Activated naive CD8-positive, alpha-beta T cell treated with anti-CD3 and anti-CD28 coated beads, Interleukin-2, amount 50 U/mL, for 24 hours (primary cell): ENCODE data around the gene AHCY.
"Not testable (repeated sequence)": the region's sequence is repeated elsewhere in the genome, so short reads cannot be mapped to it uniquely, and the experiment has no call there.

Source experiments
- ATAC-seq: fragments of 150-1000 bp; cut with Tn5 transposase; one replicate; pipeline ENCODE4 v1.10.0; 2021
- DNase-seq: peaks from one replicate; pipeline ENCODE4 v3.0.0; 2021
- H3K27ac Mint-ChIP-seq: one replicate; pipeline ENCODE4 v1.8.0; 2021; ENCODE audit warnings: mild to moderate bottlenecking, mixed read lengths
- H3K27me3 Mint-ChIP-seq: one replicate; pipeline ENCODE4 v1.8.0; 2021; ENCODE audit warnings: mixed read lengths
- H3K36me3 Mint-ChIP-seq: one replicate; pipeline ENCODE4 v1.8.0; 2021; ENCODE audit warnings: low read depth, mixed read lengths
- H3K4me1 Mint-ChIP-seq: one replicate; pipeline ENCODE4 v1.8.0; 2021; ENCODE audit warnings: mixed read lengths
- H3K4me3 Mint-ChIP-seq: one replicate; pipeline ENCODE4 v1.8.0; 2021; ENCODE audit warnings: mild to moderate bottlenecking, moderate library complexity, mixed read lengths
- H3K9me3 Mint-ChIP-seq: one replicate; pipeline ENCODE4 v1.8.0; 2021; ENCODE audit warnings: mixed read lengths

The AHCY gene

DNA sequence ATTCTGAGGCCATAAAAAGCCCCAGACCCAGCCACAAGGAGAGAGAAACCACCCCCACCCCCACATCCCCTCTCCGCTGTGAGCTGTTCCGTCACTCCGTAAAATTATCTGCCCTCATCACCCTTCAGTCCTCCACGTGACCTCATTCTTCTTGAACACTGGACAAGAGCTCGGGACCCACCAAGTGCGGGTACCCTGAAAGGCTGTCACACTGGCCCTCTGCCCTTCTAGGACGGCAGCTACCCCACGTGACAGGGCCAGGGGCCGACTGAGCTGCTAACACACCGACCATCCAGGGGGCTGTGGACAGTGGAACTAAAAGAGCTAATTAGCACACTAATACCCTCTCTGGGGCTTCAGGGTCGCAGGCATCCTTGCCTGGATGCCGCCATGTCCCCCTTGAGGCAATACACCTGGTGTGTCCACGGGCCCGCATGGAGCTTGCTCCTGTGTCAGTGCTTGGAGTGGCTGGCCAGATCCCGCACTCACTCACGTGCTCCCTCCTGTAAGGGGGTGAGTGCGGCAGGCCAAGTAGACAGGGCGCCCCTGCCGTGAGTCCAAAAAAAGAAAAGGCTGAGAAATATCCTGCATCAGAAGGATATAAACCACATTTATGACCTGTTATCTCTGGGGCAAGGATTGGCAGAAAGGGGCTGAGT lies 29.2 kb upstream of the AHCY start:
- Mint-ChIP-seq H3K36me3 (no peaks in the 10 kb centered on the region), H3K27ac (no peak overlapping the region), H3K9me3 (no peaks in the 10 kb centered on the region), H3K4me1 (peaks cover 14% of the 10 kb centered on the region), H3K4me3 (no peak overlapping the region), H3K27me3 (no peaks in the 10 kb centered on the region)
- ATAC-seq (no peak), DNase-seq (no peak)

DNA sequence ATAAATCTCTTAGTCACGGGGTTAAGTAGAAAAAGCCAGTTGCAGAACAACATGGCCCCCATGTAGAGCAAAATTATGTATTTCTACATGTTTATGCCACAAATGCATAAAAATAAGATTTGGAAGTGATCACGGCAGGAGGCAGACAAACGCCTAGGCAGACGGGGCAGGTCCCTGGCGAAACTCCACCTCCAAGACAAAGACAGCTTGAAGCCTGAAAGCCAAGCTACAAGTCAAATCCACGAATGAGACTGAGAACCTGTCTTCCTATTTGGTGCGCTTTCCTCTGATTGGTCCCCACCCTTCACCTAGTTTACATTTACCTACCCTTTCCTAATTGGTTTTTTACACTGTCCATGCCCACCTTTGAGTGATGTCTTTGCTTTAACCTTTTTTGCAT lies 28.7 kb upstream of the AHCY start:
- peaks cover 13% of the 10 kb centered on the region for H3K4me1 Mint-ChIP-seq
- no peaks in the 10 kb centered on the region for H3K36me3 Mint-ChIP-seq
- no peak for DNase-seq
- no peaks in the 10 kb centered on the region for H3K9me3 Mint-ChIP-seq
- H3K4me3 Mint-ChIP-seq: no peak overlapping the region
- H3K27me3 Mint-ChIP-seq: no peaks in the 10 kb centered on the region
- H3K27ac Mint-ChIP-seq: no peak overlapping the region
- no peak for ATAC-seq

DNA sequence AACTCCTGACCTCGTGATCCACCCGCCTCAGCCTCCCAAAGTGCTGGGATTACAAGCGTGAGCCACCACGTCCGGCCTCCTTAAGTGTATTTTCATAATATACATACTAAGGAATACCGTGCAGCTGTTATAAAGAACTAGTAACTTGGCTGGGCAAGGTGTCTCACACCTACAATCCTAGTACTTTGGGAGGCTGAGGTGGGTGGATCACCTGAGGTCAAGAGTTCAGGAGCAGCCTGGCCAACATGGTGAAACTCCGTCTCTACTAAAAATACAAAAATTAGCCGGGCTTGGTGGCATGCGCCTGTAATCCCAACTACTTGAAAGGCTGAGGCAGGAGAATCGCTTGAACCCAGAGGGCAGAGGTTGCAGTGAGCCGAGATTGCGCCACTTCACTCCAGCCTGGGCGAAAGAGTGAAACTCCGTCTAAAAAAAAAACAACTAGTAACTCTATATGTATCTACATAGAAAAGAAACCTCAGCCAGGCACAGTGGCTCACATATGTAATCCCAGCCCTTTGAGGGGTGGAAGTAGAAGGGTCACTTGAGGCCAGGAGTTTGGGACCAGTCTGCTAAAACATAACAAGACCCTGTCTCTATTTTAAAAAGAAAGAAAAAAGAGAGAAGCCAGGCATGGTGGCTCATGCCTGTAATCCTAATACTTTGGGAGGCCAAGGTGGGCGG lies 27.8 kb upstream of the AHCY start:
- H3K9me3 Mint-ChIP-seq, DNase-seq, H3K4me3 Mint-ChIP-seq, H3K27ac Mint-ChIP-seq, H3K36me3 Mint-ChIP-seq, H3K27me3 Mint-ChIP-seq, ATAC-seq: not testable (repeated sequence)
- H3K4me1 Mint-ChIP-seq: peaks cover 11% of the 10 kb centered on the region

DNA sequence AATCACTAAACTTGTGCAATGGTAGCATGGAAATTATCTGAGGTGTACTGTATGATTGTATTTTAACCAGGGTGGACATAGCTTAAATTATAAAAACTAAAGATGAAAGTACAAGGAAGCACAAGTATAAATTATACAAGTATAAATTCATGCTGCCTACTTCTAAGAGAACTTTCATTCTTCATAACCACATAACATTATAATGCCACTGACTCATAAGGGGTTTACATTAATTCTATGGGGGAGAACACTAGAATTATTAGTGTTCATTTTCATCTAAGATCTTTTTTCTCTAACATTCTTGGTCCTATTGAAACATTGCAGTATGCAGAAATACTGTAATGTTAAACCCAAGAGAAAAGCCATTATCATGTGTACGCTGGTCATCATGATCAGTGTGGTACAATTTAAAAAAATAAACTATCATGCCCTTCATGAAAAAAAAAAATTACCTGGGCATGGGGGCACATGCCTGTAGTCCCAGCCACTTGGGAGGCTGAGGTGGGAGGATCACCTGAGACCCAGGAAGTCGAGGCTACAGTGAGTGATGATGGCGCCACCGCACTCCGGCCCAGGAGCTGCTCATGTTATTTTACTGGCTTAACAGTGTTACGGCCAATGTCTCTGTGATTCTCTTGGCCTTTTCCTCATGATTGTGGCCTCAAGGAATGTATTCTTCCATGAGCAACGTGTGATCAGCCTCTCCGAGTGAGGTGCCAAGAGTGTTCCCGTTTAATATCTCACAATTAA lies 25.9 kb upstream of the AHCY start:
- Mint-ChIP-seq H3K27ac (no peak overlapping the region), H3K36me3 (no peaks in the 10 kb centered on the region), H3K4me1 (no peaks in the 10 kb centered on the region), H3K4me3 (no peak overlapping the region), H3K9me3 (no peaks in the 10 kb centered on the region), H3K27me3 (no peaks in the 10 kb centered on the region)
- ATAC-seq (no peak), DNase-seq (no peak)

DNA sequence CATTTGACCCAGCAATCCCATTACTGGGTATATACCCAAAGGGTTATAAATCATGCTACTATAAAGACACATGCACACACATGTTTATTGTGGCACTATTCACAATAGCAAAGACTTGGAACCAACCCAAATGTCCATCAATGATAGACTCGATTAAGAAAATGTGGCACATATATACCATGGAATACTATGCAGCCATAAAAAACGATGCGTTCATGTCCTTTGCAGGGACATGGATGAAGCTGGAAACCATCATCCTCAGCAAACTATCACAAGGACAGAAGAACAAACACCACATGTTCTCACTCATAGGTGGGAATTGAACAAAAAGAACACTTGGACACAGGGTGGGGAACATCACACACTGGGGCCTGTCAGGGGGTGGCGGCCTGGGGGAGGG lies 25.1 kb upstream of the AHCY start:
- not testable (repeated sequence) for H3K36me3 Mint-ChIP-seq, H3K4me3 Mint-ChIP-seq, H3K4me1 Mint-ChIP-seq, H3K27ac Mint-ChIP-seq, DNase-seq, H3K9me3 Mint-ChIP-seq, H3K27me3 Mint-ChIP-seq, ATAC-seq

DNA sequence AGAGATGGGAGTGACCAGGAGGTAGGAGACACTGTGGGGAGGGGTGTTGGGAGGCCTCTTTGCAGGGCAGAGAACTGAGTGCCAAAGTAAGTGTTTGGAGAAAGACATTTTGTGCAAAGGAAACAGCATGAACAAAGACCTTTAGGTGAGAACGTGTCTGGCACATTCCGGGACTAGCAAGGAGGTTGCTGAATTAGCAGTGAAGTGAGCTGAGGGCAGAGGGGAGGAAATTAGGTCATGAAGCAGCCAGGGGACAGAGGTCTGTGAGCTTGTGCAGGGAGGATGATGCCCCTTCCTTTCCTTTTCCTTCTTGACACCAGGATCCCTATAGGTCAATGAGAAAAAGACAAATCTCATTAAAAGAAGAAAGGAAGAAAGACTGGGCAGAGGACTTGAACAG lies 21.4 kb upstream of the AHCY start:
- ATAC-seq: no peak
- Mint-ChIP-seq H3K27me3 (peaks cover 4% of the 10 kb centered on the region), H3K9me3 (no peaks in the 10 kb centered on the region), H3K36me3 (no peaks in the 10 kb centered on the region), H3K4me3 (no peak overlapping the region), H3K27ac (no peak overlapping the region), H3K4me1 (no peaks in the 10 kb centered on the region)
- DNase-seq: no peak

DNA sequence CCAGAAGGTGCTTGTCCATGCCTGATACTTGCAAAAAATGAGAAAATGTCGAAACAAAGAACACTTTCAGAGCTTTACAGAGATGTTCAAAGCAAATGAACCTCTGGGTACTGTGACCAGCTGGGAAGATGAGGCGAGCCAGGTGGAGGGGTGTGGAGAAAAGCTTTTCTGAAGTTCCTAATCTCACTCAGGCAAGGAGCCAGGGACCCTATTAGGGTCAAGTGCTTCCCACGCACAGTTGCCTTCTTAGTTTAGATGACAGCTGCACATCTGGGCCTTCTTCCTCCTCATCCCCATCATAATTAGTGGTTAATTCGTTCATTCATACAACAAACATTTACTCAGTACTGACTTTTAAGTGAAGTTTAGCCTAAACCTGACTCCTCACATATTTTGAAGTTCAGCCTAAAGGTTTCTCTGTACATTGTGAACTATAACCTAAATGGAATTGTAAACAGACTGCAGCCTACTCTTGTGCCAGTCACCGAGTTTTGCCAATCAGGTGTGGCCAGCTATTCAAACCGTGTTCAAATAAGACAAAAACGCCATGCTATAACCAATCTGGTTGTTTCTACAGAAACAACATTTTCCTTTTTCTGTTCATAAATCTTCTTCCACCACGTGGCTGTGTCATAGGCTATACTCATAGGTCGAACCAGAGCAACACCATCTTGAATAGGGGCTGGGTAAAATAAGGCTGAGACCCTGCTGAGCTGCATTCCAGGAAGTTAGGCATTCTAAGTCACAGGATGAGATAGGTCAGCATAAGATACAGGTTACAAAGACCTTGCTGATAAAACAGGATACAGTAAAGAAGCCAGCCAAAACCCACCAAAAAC lies 19.3 kb upstream of the AHCY start:
- no peaks in the 10 kb centered on the region for H3K36me3 Mint-ChIP-seq

DNA sequence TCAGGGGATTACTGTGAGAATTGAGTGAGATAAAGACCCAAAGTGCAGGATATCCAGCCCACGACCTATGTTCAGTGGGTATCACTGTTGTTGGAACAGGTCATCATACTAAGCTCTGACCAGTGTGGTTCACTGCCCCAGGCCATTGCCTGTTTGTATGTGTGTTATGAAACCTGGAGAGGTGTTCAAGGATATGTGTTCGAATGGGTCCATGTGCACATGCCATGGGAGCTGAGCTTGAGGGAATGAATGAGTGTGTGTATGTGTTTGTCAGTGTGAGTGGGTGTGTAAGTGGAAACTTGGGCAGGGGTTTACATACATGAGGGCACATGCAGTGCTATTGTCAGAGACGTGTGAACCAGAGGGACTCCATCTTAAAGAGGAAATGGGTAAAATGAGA lies 17.7 kb upstream of the AHCY start:
- Mint-ChIP-seq H3K36me3 (no peaks in the 10 kb centered on the region), H3K4me1 (no peaks in the 10 kb centered on the region), H3K27ac (no peak overlapping the region), H3K27me3 (peaks cover 4% of the 10 kb centered on the region), H3K9me3 (no peaks in the 10 kb centered on the region), H3K4me3 (no peak overlapping the region)
- DNase-seq: no peak
- ATAC-seq: no peak

More for the DNA sequence above, 19.3 kb upstream of the AHCY start:
- H3K27ac Mint-ChIP-seq: no peak overlapping the region
- no peak overlapping the region for H3K4me3 Mint-ChIP-seq
- DNase-seq (no peak), ATAC-seq (no peak)
- H3K27me3 Mint-ChIP-seq: peaks cover 4% of the 10 kb centered on the region
- no peaks in the 10 kb centered on the region for H3K9me3 Mint-ChIP-seq
- no peaks in the 10 kb centered on the region for H3K4me1 Mint-ChIP-seq

DNA sequence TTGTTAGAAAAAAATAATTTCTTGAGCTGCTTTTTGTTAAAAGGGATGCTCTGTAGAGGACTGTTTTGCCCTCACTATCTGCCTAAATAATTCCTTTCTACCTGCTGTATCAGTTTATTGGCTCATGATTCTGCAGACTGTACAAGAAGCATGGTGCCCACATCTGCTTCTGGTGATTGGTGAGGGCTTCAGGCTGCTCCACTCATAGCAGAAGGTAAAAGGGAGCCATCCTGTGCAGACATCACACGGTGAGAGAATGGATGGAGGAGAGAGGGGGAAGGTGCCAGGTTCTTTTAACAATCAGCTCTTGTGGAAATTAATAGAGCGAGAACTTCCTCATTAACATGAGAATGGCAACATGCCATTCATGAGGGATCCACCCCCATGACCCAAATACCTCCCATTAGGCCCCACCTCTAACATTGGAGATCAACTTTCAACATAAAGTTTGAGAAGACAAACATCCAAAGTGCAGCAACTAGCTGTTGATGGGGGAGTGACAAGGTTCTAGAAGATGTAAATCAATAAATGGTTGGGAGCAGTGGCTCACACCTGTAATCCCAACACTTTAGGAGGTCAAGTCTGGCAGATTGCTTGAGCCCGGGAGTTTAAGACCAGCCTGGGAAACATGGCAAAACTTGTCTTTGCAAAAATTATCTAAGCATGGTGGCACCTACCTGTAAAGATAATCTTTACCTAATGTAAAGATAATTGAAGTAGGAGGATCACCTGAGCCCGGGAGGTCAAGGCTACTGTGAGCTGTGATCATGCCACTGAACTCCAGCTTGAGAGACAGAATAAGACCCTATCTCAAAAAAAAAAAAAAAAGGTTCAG lies 15.7 kb upstream of the AHCY start:
- no peak for DNase-seq
- ATAC-seq: no peak
- Mint-ChIP-seq H3K4me3 (no peak overlapping the region), H3K4me1 (peaks cover 4% of the 10 kb centered on the region), H3K9me3 (no peaks in the 10 kb centered on the region), H3K36me3 (no peaks in the 10 kb centered on the region), H3K27ac (no peak overlapping the region), H3K27me3 (peaks cover 4% of the 10 kb centered on the region)

DNA sequence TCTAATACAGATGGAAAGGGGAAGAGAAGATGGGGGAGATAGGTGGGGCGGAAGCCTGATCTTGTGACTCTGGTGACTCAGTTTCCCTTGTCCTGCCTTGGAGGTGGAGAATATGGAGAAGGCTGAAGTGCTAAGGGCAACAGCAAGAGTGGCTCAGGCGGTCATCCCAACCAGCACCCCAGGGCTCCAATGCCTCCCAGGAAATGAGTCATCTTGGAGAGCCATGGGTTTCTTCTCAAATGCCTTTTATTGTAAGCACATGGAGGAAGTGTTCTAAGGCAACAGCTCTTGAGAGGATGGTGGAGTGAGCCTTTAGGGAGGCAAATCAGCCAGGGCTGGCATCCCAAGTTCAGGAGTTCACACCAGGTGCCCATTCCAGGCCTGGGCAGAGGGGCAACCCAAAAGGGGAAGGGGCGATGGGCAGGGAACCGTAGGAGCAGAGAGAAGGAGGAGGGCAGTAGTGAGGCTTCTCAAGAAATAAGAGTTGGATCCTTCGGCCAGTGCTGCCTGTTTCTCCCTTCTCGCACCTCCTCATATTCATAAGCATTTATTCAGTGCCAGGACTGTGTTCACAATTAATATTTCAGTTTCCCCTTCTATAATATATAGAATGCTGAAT lies 13.2 kb upstream of the AHCY start:
- H3K4me3 Mint-ChIP-seq: no peak overlapping the region
- H3K27ac Mint-ChIP-seq: no peak overlapping the region
- no peaks in the 10 kb centered on the region for H3K36me3 Mint-ChIP-seq
- H3K4me1 Mint-ChIP-seq: peaks cover 7% of the 10 kb centered on the region
- no peak for ATAC-seq
- DNase-seq: no peak
- H3K9me3 Mint-ChIP-seq: no peaks in the 10 kb centered on the region
- peaks cover 9% of the 10 kb centered on the region for H3K27me3 Mint-ChIP-seq

DNA sequence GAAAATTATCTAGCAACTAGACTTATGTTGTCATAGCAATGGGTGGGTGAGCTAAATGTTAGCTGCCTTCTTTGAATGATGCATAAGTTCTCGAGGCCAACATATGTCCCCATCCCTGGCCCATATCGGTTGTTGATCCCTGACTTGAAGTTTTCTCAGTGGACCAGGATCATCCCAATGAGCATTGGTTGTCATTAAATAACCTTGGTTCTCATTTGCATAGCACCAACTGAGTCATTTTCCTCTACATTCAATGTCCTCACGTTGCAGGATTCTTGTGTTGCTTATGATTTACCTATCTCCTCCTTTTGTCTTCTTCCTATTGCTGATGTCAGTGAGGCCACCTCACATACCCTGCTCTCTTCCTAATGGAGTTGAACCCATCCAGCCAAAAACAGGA lies 12.1 kb upstream of the AHCY start:
- Mint-ChIP-seq H3K27me3 (peaks cover 18% of the 10 kb centered on the region), H3K4me1 (peaks cover 7% of the 10 kb centered on the region), H3K27ac (no peak overlapping the region), H3K36me3 (no peaks in the 10 kb centered on the region), H3K4me3 (no peak overlapping the region), H3K9me3 (no peaks in the 10 kb centered on the region)
- ATAC-seq (no peak), DNase-seq (no peak)

DNA sequence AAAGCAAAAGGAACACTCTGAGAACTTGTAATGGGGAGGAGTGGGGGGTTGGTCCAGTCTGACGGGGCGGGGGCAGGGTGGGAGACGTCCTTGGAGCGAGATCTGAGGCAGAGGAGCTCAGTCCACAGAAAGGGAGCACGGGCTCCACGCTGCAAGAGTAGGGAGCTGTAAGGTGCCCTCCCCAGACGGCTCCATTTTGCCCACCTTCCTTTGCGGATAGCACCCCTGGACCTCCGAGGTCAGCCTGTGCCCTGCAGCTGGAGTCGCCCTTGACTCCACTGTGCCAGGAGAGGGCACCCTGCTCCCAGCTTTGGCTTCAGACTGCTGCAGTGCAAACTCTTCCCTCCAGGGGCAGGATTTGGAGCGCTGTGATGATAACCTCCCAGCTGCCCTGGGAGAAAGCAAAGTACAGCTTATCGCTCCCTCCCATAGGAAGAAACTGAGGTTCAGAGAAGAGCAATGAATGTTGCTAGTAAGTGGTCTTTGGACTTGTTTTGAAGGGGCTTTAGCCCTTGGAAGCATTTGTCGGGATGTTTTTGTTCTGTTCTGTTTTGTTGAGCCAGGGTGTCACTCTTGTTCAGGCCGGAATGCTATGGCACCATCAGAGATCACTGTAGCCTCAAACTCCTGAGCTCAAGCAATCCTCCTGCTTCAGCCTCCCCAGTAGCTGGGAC lies 9.5 kb upstream of the AHCY start:
- no peaks in the 10 kb centered on the region for H3K36me3 Mint-ChIP-seq
- DNase-seq: peak; percentile 90
- H3K4me1 Mint-ChIP-seq: peaks cover 7% of the 10 kb centered on the region
- no peak overlapping the region for H3K4me3 Mint-ChIP-seq
- H3K9me3 Mint-ChIP-seq: no peaks in the 10 kb centered on the region
- H3K27ac Mint-ChIP-seq: peak overlapping the region; percentile 31
- peaks cover 18% of the 10 kb centered on the region for H3K27me3 Mint-ChIP-seq
- ATAC-seq: peak; percentile 99

DNA sequence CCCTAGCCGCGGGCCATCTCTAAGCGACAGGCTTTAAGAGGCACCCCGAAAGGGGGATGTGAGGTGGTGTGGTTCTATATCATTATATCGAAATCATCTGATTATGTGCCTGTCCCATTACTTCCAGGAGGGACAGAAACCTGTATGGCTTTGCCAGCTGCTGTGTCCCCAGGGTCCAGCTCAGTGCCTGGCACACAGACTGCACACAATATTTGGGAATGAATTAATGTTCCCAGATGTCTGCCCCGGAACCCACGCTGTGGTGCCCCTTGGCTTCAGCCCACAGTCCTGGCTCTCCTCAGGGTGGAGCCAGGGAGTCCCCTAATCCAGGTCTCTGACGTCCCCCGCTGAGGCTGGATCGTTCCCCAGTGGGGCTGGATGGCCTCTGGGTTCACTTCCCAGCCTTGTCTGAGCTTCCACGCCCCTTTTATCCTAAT lies 8.9 kb upstream of the AHCY start:
- Mint-ChIP-seq H3K27me3 (peaks cover 18% of the 10 kb centered on the region), H3K27ac (no peak overlapping the region), H3K36me3 (no peaks in the 10 kb centered on the region), H3K4me1 (peaks cover 7% of the 10 kb centered on the region), H3K9me3 (no peaks in the 10 kb centered on the region), H3K4me3 (no peak overlapping the region)
- DNase-seq: no peak
- no peak for ATAC-seq
